GM20000 (cell line): ENCODE data around the gene BRMS1.
"Not testable (repeated sequence)": the region's sequence is repeated elsewhere in the genome, so short reads cannot be mapped to it uniquely, and the experiment has no call there.

Source experiments
- DNase-seq: peaks from one replicate; pipeline ENCODE4 v3.0.0; 2012; ENCODE audit warnings: low spot score
- CTCF ChIP-seq: IDR thresholded peaks from 2 replicates; pipeline ENCODE4 v1.5.1; 2012; ENCODE audit warnings: mild to moderate bottlenecking, control low read depth; ENCODE audit errors: extremely low read depth, missing control alignments

Gene BRMS1

GRCh38 chr11:66321606-66322005, 23.3 kb downstream of the BRMS1 start:
- no peak for TF ChIP-seq CTCF
- no peak for DNase-seq

GRCh38 chr11:66320748-66321147, 24.2 kb downstream of the BRMS1 start:
- not testable (repeated sequence) for DNase-seq

- not testable (repeated sequence) for DNase-seq
These were observed 24.6 kb downstream of the BRMS1 start for GRCh38 chr11:66320289-66320688.

- no peak for DNase-seq
- no peak for TF ChIP-seq CTCF
These were observed 26.3 kb downstream of the BRMS1 start for GRCh38 chr11:66318600-66318970.

DNA sequence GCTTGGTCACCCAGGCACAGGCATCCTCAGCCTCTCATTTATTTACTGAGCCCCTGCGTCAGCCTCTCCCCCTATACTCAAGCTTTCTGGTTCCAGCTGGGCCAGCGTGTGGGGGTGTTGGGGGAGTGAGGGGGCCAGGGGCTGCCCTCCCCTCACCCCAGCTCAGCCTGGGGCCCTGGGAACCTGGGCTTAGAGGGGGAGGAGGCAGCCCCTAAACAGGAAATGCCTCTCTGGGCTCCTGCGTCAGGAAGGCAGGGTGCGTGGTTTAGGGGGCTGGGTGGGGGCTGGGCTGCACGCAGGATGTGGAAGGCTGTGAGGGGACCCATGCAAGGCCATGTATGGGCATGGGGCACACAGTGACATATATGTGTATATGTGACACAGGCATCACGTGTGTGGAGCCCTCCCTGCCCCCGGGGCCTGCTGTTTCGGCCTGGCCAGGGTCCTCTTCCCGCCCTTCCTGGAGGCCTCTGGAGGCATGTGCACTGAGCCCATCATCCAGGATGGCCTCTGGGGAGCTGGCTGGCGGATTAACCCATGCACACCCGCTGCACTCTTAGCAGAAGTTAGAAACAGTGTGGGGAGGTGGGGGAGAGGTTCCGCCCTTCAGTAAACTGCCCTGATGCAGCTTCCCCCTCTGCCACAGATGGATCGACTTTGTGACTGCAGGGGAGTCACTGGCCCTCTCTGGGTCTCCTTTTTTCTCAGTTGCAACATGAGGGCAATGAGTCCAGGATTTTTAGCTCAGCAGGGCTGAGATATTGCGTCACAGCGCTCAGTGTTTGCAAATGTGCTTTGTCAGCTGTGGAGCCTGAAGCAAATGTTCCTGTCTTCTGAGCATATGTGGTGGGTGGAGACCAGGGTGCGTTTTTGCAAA, 26.9 kb downstream of the BRMS1 start:
- no peak for TF ChIP-seq CTCF
- DNase-seq: no peak

DNA sequence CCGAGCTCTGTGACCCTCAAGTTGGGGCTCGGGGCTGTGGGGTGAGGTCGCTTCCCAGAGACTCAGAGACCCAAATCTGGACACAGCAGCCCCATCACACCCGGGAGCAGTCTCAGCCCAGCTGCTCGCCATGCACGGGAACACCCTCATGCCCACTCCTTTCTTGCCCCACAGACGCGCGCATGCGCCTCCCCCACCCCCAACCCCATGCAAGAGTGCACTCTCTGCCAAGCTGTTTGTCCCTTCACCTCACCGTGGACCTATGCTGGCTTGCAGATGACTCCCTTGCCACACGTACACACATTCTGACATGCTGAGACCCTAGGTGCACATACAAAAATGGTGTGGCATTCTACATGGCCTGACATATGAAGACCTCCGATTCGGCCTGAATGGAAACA, 27.6 kb downstream of the BRMS1 start:
- TF ChIP-seq CTCF: no peak
- DNase-seq: no peak

GRCh38 chr11:66316849-66317251, 28.1 kb downstream of the BRMS1 start, which contains the start of gene CD248:
Gene CD248, minus strand, starts transcription at chr11:66317044. Its CDS starts 17 bp downstream, at chr11:66317027.
- DNase-seq: no peak
- no peak for TF ChIP-seq CTCF

DNA sequence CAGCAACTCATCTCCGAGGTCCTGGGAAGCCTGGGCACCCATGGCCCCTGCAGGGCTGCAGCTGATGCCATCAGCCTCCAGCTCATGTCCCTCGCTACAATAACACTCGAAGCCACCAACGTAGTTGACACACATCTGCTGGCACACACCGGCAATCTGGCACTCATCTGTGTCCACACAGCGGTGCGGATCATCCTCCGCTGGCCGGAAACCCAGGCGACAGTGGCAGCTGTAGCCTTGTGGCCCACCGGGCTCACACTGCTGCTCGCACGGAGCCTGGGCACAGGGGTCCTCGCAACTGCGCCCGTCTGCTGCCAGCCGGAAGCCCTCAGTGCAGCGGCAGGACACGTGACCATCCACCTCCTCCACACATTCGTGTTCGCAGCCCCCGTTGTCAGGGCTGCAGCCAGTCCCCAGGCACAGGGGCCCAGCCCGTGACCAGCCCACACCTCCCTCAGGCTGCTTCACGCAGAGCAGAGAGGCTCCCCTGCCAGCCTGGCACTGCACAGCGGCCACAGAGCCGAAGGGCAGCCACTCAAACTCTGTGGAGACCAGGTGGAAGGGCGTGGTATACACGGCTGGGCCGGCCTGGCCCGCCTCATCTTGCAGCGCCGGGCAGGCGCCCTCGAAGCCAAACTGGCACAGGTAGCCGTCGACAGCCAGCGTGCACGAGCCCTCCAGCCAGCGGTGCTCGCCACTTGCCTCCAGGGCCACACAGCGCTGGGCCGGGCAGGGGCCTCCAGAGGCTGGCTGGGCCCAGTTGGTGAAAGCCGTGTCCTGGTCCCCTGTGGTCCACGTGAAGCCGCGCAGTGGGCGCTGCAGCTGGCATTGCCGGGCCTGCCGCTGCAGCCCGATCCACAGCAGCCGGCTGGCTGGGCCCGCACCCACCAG, 28.7 kb downstream of the BRMS1 start:
- TF ChIP-seq CTCF: no peak

More for the DNA sequence above, 28.7 kb downstream of the BRMS1 start:
- DNase-seq: no peak
